Suprapubic skin (tissue), 3 donors: Measurements from ENCODE around the gene UBE2L6.

Source experiments
- CTCF ChIP-seq, 2 donors: fragments of 200-600 bp in 1 of 2; fragments of 450-650 bp in 1 of 2; sonication (generic) in 1 of 2; IDR thresholded peaks; one replicate each; pipeline ENCODE4 v1.5.1; 2016 to 2019; ENCODE audit warnings: antibody characterized with exemption in 2 of 2, mild to moderate bottlenecking in 1 of 2, moderate library complexity in 1 of 2
- POLR2AphosphoS5 ChIP-seq, 3 donors: sonication (generic); formaldehyde crosslinking; IDR thresholded peaks; one replicate each; pipeline ENCODE4 v1.6.1; 2017; ENCODE audit warnings: antibody characterized with exemption in 3 of 3

- TF ChIP-seq POLR2AphosphoS5 (IDR thresholded peaks at IDR 0.05) (no peak), CTCF (IDR thresholded peaks at IDR 0.05) (no peak)
Measured at GRCh38 chr11:57529012-57529411, 38.5 kb downstream of the UBE2L6 start.
